PC-9 (cell line): Measurements from ENCODE around the gene CHRNE. TPM values are rescaled to one million over a fixed set of nuclear protein-coding genes. Genes with fewer than 3 reads are reported as not detected.
A peak's percentile ranks its signal among the peaks of the same experiment; 100 is the strongest.

Source experiments
- BruUV-seq: library from RNA; stranded (reverse); fragments of 400-500 nt; replicated peaks from 2 replicates; lab custom pipeline; 2021; lab: Mats Ljungman, UMichigan
- CTCF ChIA-PET: fragments of 300-600 bp; sonication (Branson Sonifier 250); formaldehyde crosslinking; loops from one replicate; lab custom pipeline; 2022; ENCODE audit warnings: antibody characterized with exemption; lab: Charles Lee
- POLR2A ChIA-PET: fragments of 300-600 bp; sonication (Branson Sonifier 250); formaldehyde crosslinking; loops from one replicate; lab custom pipeline; 2022; ENCODE audit warnings: antibody characterized with exemption; ENCODE audit not compliant: unreplicated experiment; lab: Charles Lee
- DNase-seq, 2 experiments: peaks; one replicate each; pipeline versions ENCODE4 v3.0.0 to v3.0.0-alpha.2; 2015 to 2022; ENCODE audit warnings: mixed read lengths in 1 of 2
- H2AFZ ChIP-seq: fragments of 200-600 bp; sonication (generic); 2 replicates; pipeline ENCODE4 v1.8.1; 2017; ENCODE audit warnings: antibody characterized with exemption
- H3F3A ChIP-seq: fragments of 200-600 bp; sonication (generic); 2 replicates; pipeline ENCODE4 v1.8.1; 2017; ENCODE audit warnings: antibody characterized with exemption, mild to moderate bottlenecking, low read depth; ENCODE audit not compliant: insufficient read depth
- H3K27ac ChIP-seq: fragments of 200-600 bp; sonication (generic); 2 replicates; pipeline ENCODE4 v1.6.1; 2016; ENCODE audit warnings: mixed run types
- H3K27me3 ChIP-seq: fragments of 200-600 bp; sonication (generic); 2 replicates; pipeline ENCODE4 v1.6.1; 2016; ENCODE audit warnings: low read depth, mixed run types; ENCODE audit not compliant: insufficient read depth
- H3K36me3 ChIP-seq: fragments of 200-600 bp; sonication (generic); 2 replicates; pipeline ENCODE4 v1.6.1; 2016; ENCODE audit warnings: low read depth, mixed run types
- H3K4me1 ChIP-seq: fragments of 200-600 bp; sonication (generic); replicated peaks from 2 replicates; pipeline ENCODE4 v1.6.1; 2016; ENCODE audit warnings: mixed run types; ENCODE audit not compliant: insufficient read depth
- H3K4me2 ChIP-seq: fragments of 200-600 bp; sonication (generic); 2 replicates; pipeline ENCODE4 v1.6.1; 2017; ENCODE audit warnings: mixed run types
- H3K4me3 ChIP-seq: fragments of 200-600 bp; sonication (generic); 2 replicates; pipeline ENCODE4 v1.6.1; 2016; ENCODE audit warnings: mixed run types
- H3K79me2 ChIP-seq: fragments of 200-600 bp; sonication (generic); 2 replicates; pipeline ENCODE4 v1.6.1; 2017; ENCODE audit warnings: low read depth, mixed run types
- H3K9me2 ChIP-seq: fragments of 200-600 bp; sonication (generic); 2 replicates; pipeline ENCODE4 v1.8.1; 2017; ENCODE audit warnings: mild to moderate bottlenecking; ENCODE audit not compliant: insufficient read depth
- H3K9me3 ChIP-seq: fragments of 200-600 bp; sonication (generic); 2 replicates; pipeline ENCODE4 v1.8.1; 2016; ENCODE audit warnings: low read depth; ENCODE audit not compliant: insufficient read depth
- H4K20me1 ChIP-seq: fragments of 200-600 bp; sonication (generic); 2 replicates; pipeline ENCODE4 v1.8.1; 2017; ENCODE audit not compliant: insufficient read depth
- CTCF ChIP-seq: fragments of 200-600 bp; sonication (generic); conservative IDR thresholded peaks from 2 replicates; pipeline ENCODE4 v1.6.1; 2017; ENCODE audit warnings: mixed run types, antibody characterized with exemption, mild to moderate bottlenecking, moderate library complexity
- EZH2 ChIP-seq: fragments of 200-600 bp; sonication (generic); IDR thresholded peaks from 2 replicates; pipeline ENCODE4 v1.8.0; 2017; ENCODE audit warnings: antibody characterized with exemption, low read depth
- intact Hi-C: fragments of 100-400 bp; cut with micrococcal nuclease; formaldehyde crosslinking; loops from one replicate; pipeline ENCODE4 v1.10.0; 2022; ENCODE audit not compliant: unreplicated experiment
- total RNA-seq: library from RNA; stranded (reverse); gene quantifications from 2 replicates; pipeline ENCODE4 v1.2.3, GENCODE V29; 2021

The CHRNE gene
- total RNA-seq, 1 experiment from 2014 or later: 0.24 TPM

- Histone ChIP-seq H4K20me1 (no peaks in the 10 kb centered on the region), H3K27ac (no peak overlapping the region), H3K9me2 (no peaks in the 10 kb centered on the region), H3K4me2 (no peak overlapping the region), H3K36me3 (no peaks in the 10 kb centered on the region), H2AFZ (no peak overlapping the region), H3K4me3 (no peak overlapping the region), H3F3A (peaks cover 45% of the 10 kb centered on the region), H3K27me3 (no peaks in the 10 kb centered on the region), H3K79me2 (peaks cover 57% of the 10 kb centered on the region), H3K9me3 (no peaks in the 10 kb centered on the region), H3K4me1 (peaks cover 46% of the 10 kb centered on the region)
- TF ChIP-seq CTCF (no peak), EZH2 (no peak)
- ChIA-PET POLR2A (no interaction called here), CTCF (no interaction called here)
- DNase-seq: no peak
- no TSS peak for BruUV-seq
- intact Hi-C loops: no loop called here
These were observed 49.7 kb downstream of the CHRNE start for GRCh38 chr17:4853208-4853671.

- CTCF ChIA-PET: no interaction called here
- POLR2A ChIA-PET: no interaction called here
- TF ChIP-seq CTCF (no peak), EZH2 (no peak)
- no peaks in the 10 kb centered on the region for H3K9me3 ChIP-seq
- H3F3A ChIP-seq: peaks cover 45% of the 10 kb centered on the region
- peaks cover 46% of the 10 kb centered on the region for H3K4me1 ChIP-seq
- no peaks in the 10 kb centered on the region for H4K20me1 ChIP-seq
- H3K36me3 ChIP-seq: no peaks in the 10 kb centered on the region
- H3K27me3 ChIP-seq: no peaks in the 10 kb centered on the region
- DNase-seq: peak in 1 of 2 experiments; percentile 47
- no peak overlapping the region for H2AFZ ChIP-seq
- H3K9me2 ChIP-seq: no peaks in the 10 kb centered on the region
- intact Hi-C loops: no loop called here
- BruUV-seq: no TSS peak
- no peak overlapping the region for H3K4me2 ChIP-seq
- peak overlapping the region; percentile 6 for H3K27ac ChIP-seq
- H3K79me2 ChIP-seq: peaks cover 61% of the 10 kb centered on the region
- H3K4me3 ChIP-seq: no peak overlapping the region
These were observed 50.2 kb downstream of the CHRNE start for GRCh38 chr17:4852567-4853207.

GRCh38 chr17:4851084-4851483 lies 51.8 kb downstream of the CHRNE start:
- TF ChIP-seq CTCF: no peak
- TF ChIP-seq EZH2: no peak
- CTCF ChIA-PET: no interaction called here
- POLR2A ChIA-PET: interaction anchor here (0.6 kb wide), 1 partner anchor 39 kb away, joined by 3 read pairs; no protein-coding TSS in a partner anchor
- H3K4me1 ChIP-seq: peaks cover 60% of the 10 kb centered on the region
- no TSS peak for BruUV-seq
- peak overlapping the region; percentile 70 for H3K4me2 ChIP-seq
- H3K27ac ChIP-seq: peak overlapping the region; percentile 94
- H3K4me3 ChIP-seq: no peak overlapping the region; the same call in 1 of the 2 replicates
- peaks cover 57% of the 10 kb centered on the region for H3F3A ChIP-seq
- intact Hi-C loops: no loop called here
- H3K36me3 ChIP-seq: no peaks in the 10 kb centered on the region
- no peak for DNase-seq
- H3K9me2 ChIP-seq: no peaks in the 10 kb centered on the region
- no peaks in the 10 kb centered on the region for H3K27me3 ChIP-seq
- no peak overlapping the region for H2AFZ ChIP-seq
- no peaks in the 10 kb centered on the region for H3K9me3 ChIP-seq
- no peaks in the 10 kb centered on the region for H4K20me1 ChIP-seq
- peaks cover 67% of the 10 kb centered on the region for H3K79me2 ChIP-seq
